NB4 (cell line): ENCODE measurements around the gene PSPC1.

Experiments used
- CTCF ChIP-seq: IDR thresholded peaks from one replicate; pipeline ENCODE4 v1.5.1; 2012; ENCODE audit warnings: low read depth, low read length
- POLR2A ChIP-seq: IDR thresholded peaks from 2 replicates; pipeline ENCODE4 v1.6.1; 2011; ENCODE audit warnings: mild to moderate bottlenecking; ENCODE audit not compliant: insufficient read length; ENCODE audit errors: extremely low read depth

GRCh38 chr13:19673473-19674430 lies 109.0 kb downstream of the PSPC1 start:
- no peak for TF ChIP-seq POLR2A
- no peak for TF ChIP-seq CTCF
